ENCODE results near the gene SPATS2L. TPM values are rescaled to one million over a fixed set of nuclear protein-coding genes. Genes with fewer than 3 reads are reported as not detected.

The SPATS2L gene
- total and polyA plus RNA-seq, 12 donors, result 16.7 to 68.8 (median 43.6) TPM

DNA sequence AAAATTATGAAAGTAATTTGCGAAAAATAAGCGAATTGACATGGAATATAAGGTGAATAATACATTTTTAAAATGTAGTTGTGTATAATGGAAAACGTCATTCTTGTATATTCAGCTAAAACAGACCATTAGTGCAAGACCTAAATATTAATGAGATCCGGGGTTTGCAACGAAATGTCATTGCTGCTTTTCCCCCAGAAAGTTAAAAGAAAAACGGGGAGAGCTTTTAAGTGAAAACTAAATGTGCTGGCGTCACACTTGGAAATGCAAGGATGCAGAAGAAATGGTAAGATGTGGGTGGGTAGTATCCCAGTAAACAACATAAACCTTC is 219.0 kb downstream of the SPATS2L start:
- H3K27me3 ChIP-seq, result no peaks in the 10 kb centered on the region
- DNase-seq, result no peak
- intact Hi-C loops (cut with DNase I), result no loop called here
- H3K27ac ChIP-seq, result peak overlapping the region in 2 of 5 donors; percentile 39 to 53
- no peak for TF ChIP-seq CTCF (IDR thresholded peaks at IDR 0.05)
- no peak for TF ChIP-seq POLR2A (IDR thresholded peaks at IDR 0.05)
- peak overlapping the region in 2 of 4 donors; percentile 54 to 64 for H3K4me3 ChIP-seq
- H3K9me3 ChIP-seq (replicated peaks in 1 of 3), result no peaks in the 10 kb centered on the region
- H3K36me3 ChIP-seq (replicated peaks in 1 of 2), result no peaks in the 10 kb centered on the region
- 15 to 23% (median 20%) methylated on average over 7 of the region's 7 CpGs for WGBS, 4 donors
- H3K4me1 ChIP-seq (replicated peaks in 1 of 2), result peaks cover 7 to 15% of the 10 kb centered on the region in 2 donors

- peak; percentile 93 to 97 (median 95) for DNase-seq
- intact Hi-C loops (cut with DNase I), result no loop called here
- WGBS, 4 donors, result 0 to 1% (median 0%) methylated on average over 29 to 56 of the region's 56 CpGs
- Histone ChIP-seq H3K4me1 (replicated peaks in 1 of 2) (peaks cover 7 to 15% of the 10 kb centered on the region in 2 donors), H3K9me3 (replicated peaks in 1 of 3) (no peaks in the 10 kb centered on the region), H3K36me3 (replicated peaks in 1 of 2) (no peaks in the 10 kb centered on the region), H3K4me3 (peak within 1 kb of the TSS in 3 of 4 donors; percentile 7 to 64 (median 54)), H3K27me3 (no peaks in the 10 kb centered on the region), H3K27ac (peak within 1 kb of the TSS in 2 of 5 donors; percentile 39 to 53)
- TF ChIP-seq CTCF (IDR thresholded peaks at IDR 0.05), result no peak
- peak; percentile 32 to 54 for TF ChIP-seq POLR2A (IDR thresholded peaks at IDR 0.05)
Observed at GRCh38 chr2:200525882-200526651, 219.6 kb downstream of the SPATS2L start, which contains the start of gene SGO2. SGO2 (plus strand) TSS chr2:200526207; CDS start chr2:200532976, 6,769 bp downstream.

- H3K27ac ChIP-seq, result no peak overlapping the region
- DNase-seq, result no peak
- intact Hi-C loops (cut with DNase I), result no loop called here
- H3K27me3 ChIP-seq, result no peaks in the 10 kb centered on the region
- peaks cover 7 to 15% of the 10 kb centered on the region in 2 donors for H3K4me1 ChIP-seq (replicated peaks in 1 of 2)
- H3K4me3 ChIP-seq, result no peak overlapping the region
- H3K9me3 ChIP-seq (replicated peaks in 1 of 3), result no peaks in the 10 kb centered on the region
- 90 to 94% (median 90%) methylated on average over 2 to 3 of the region's 3 CpGs for WGBS, 4 donors
- TF ChIP-seq CTCF (IDR thresholded peaks at IDR 0.05) (no peak), POLR2A (IDR thresholded peaks at IDR 0.05) (no peak)
- H3K36me3 ChIP-seq (replicated peaks in 1 of 2), result no peaks in the 10 kb centered on the region
Observed at GRCh38 chr2:200528228-200528627, 221.7 kb downstream of the SPATS2L start.

Small RNAs within 50 kb of the gene (small RNA-seq; reads per million reads assigned to genes)
- gene RNY4P34, result 0 to 0.12 reads per million in 2 donors

Other genes with a start within 250 kb of the SPATS2L start
- 10 to 100 TPM; 15.2 to 83.2 (median 20.3) TPM for gene KCTD18, start 203.4 kb downstream of the SPATS2L start, total RNA-seq
- gene KCTD18, start 203.4 kb downstream of the SPATS2L start, polyA plus RNA-seq, result 10 to 100 TPM in 1 of 3 donors, 1 to 10 TPM in 2; 5.9 to 16.0 (median 7.8) TPM
- 1 to 10 TPM; 1.2 to 7.1 (median 1.8) TPM for gene SGO2, start 219.5 kb downstream of the SPATS2L start, total RNA-seq
- gene SGO2, start 219.5 kb downstream of the SPATS2L start, polyA plus RNA-seq, result 1 to 10 TPM in 1 of 3 donors, under 1 TPM in 2; 0.27 to 2.2 (median 0.88) TPM

Measured in adrenal gland (tissue), 12 donors.